Thyroid gland (tissue), 4 donors: ENCODE results near the gene SNRPB2.

Experiments used
- CTCF ChIP-seq, 6 experiments: fragments of 200-600 bp in 3 of 6; fragments of 450-650 bp in 3 of 6; sonication (generic) in 3 of 6; IDR thresholded peaks; one replicate each; pipeline ENCODE4 v1.5.1; 2016 to 2019; ENCODE audit warnings: antibody characterized with exemption in 6 of 6, mild to moderate bottlenecking in 2 of 6, inconsistent platforms in 1 of 6, moderate library complexity in 1 of 6
- POLR2A ChIP-seq, 2 donors: fragments of 450-650 bp; IDR thresholded peaks; one replicate each; pipeline ENCODE4 v1.6.1; 2017; ENCODE audit warnings: antibody characterized with exemption in 2 of 2, mild to moderate bottlenecking in 2 of 2, moderate library complexity in 1 of 2

- TF ChIP-seq CTCF (IDR thresholded peaks at IDR 0.05): no peak
- TF ChIP-seq POLR2A (IDR thresholded peaks at IDR 0.05): no peak
These were observed 22.2 kb upstream of the SNRPB2 start for GRCh38 chr20:16707674-16708073.
